ENCODE results near the gene RNF213.

The RNF213 gene

DNA sequence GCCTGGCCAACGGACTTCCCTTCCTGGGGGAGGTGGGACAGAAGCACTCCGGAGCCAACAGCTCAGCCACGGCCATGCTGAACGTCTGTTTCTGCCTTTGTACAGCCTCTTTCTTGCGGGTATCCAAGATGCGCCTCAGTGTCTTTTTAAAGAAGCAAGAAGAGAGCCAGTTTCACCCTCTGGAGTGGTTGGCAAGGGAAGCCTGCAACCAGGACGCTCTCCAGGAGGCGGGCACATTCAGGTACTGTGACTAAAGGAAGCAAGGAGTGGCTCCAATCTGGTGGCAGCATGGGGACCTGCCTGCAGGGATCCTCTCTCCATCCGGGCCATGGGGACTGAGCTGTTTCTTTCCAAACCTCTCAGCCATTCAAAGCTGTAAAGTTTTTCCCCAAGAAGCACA is 93.7 kb downstream of the RNF213 start:
- DNase-seq = no peak

DNA sequence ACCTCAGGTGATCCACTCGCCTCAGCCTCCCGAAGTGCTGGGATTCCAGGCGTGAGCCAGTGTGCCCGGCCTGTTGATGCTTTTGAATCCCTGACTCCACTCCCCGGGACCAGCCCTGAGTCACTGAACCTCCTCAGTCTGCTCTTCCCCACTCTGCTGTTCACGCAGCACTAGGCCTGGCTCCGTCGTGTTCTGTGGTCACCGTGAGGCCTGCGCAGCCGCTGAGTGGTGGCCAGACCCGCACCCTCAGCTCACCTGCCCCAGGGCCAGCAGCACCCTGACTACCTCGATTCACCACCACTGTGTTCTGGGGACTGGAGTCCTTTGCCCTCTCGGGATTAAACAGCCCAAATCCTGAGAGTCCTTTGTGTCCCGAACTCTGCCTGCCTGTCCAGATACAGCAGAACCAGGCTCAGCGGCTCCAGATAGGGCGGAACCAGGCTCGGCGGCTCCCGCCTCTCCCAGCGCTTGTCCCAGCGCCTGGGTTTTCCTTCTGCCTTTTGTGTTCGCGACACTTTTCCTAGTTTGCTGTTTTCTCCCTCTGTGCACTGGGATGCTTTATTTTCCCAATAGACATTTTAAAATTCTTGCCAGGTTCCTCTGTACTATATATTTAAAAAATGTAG is 95.7 kb downstream of the RNF213 start:
- DNase-seq = no peak

DNA sequence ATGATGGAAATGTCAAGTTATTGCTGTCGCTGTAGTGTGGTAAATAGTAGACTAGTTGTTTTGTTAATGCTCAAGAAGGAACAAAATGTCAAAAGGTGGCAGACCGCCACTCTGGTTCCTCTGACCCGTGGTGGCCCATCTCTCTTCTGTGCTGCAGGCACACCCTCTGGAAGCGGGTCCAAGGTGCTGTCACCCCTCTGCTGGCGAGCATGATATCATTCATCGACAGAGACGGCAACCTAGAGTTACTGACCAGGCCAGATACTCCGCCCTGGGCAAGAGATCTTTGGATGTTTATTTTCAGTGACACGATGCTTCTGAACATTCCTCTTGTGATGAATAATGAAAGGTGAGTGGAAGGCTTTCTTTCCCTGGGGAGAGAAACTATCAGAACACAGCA is 97.5 kb downstream of the RNF213 start:
- no peak for DNase-seq

DNA sequence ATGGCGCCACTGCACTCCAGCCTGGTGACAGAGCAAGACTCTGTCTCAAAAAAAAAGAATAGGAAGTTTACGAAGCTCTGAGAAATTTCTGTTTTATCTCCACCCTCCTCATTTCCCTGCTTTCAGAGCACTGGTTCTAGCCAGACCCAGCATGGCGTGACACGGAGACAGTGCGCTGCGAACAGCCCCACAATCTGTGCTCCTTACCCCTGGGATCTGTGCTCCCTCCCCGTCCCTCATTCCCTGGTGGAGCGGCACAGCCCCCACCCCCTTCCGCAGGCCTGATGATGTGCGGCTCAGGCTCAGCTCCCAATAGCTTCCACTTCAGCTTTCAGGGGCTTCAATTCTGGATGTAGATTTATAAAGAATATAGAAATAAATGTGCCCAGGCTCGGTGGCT is 98.2 kb downstream of the RNF213 start:
- no peak for DNase-seq

DNA sequence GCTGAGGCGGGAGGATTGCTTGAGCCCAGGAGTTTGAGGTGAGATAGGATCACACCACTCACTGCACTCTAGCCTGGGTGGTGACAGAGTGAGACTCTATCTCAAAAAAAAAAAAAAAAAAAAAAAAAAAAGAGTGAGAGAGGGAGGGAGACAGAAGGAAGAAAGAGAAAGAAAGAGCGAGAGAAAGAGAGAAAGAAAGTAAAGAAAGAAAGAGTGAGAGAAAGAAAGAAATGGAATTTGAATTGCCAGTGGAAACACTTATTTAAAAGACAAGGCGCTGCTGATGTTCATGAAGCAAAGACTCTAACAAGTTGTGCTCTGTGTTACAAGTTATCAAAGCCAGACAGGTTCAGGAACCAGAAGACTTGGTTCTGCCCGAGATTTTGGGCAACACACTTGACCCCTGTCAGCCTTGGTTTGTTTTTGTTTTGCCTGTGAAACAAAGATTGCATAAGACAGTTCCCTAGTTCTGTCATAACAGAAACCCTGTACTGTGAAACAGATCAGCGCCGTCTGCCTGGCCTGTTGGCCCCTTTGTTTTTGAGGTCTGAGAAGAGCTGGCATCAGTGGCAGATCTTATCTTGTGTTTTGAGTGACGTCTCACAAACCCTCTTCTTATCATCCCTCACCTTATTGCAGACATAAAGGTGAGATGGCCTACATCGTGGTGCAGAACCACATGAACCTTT is 98.9 kb downstream of the RNF213 start:
- DNase-seq = no peak

DNA sequence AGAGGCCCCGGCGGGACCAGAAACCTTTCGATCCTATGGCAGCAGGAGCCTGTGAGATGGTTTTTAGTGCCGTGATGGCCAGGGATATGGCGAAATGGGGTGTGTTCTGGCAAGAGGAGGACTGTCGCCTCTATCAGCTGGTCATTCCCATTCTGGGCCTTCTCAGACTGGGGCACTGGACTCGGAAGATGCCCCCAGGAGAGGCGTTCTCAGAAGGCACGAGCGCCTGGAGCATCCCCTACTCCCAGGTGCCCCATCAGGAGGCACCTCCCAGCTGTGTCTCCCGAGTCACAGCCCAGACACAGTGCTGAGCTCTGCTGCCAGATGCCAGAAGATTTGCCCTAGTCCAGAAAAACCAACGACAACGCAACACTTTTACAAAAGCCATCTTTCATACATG is 99.7 kb downstream of the RNF213 start:
- no peak for DNase-seq

DNA sequence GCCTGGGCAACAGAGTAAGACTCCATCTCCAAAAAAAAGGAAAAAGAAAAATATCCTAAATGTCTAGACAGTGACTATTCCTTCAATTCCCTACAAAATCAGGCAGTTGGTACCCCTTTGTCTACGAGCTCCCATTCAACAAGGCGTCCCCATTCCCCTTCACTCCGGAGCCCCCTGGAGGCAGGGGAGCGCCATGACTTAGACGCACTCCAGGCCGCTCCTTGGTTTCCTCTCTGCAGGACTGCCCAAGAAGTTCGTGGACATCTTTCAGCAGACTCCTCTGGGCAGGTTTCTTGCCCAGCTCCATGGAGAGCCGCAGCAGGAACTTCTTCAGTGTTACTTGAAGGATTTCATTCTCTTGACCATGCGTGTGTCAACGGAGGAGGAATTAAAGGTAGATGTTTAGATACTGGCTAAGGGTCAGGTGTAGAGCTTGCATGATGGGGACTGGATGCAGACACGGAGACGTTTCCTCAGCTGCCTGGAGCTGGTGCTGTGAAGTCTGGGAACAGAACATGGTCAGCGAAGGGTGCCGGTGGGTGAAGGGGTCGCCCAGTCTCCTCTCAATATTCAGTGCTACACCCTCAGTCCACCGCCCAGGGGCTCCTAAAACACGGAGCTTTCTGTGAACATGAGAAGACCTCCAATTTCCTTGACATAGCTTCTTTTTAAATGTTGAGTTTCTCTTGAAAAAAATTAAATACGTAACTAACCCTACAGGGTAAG is 101.0 kb downstream of the RNF213 start:
- DNase-seq = peak; percentile 13

DNA sequence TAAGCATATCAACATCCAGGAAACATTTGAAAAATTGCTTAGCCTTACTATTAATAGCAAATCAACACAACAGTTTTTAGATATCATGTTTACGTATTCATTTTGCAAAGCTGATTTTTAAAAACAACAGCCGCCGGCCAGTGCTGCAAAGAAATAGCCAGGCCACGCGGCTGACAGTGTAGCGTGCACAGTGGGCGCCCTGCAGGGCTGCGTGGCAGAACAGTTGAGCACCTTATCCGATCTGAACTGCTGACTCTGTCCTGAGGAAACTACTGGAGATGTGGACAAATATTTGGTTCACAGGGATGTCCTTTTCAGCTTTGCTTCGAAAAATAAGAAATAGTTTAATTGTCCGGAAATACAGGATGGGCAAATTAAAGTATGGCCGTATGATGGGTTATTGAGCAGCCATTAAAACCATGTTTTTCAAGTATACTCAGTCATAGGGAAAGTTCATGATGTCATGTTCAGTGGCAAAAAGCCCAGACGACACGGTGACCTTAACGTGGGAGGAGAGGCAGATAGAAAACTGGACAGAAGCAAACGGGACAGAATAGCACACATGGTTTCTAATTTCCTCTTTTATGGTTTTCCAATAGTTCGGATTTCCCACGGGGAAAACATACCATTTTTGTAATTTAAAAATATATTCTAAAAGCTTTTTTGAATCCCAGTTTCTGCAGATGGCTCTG is 101.9 kb downstream of the RNF213 start:
- no peak for DNase-seq

DNA sequence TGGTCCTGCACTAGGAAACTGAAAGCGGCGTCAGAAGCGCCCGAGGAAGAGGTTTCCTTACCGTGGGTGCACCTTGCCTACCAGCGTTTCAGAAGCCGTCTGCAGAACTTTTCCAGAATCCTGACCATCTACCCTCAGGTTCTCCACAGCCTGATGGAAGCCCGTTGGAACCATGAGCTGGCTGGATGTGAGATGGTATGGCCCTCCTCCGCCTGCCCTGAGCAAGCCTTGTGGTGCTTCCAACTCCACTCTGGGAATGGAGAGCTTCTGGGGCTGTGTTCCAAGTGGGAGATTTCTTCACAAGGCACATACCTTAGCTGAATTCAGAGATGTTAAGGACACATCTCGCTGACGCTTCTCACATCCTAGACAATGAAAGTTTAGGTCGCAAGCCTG is 102.5 kb downstream of the RNF213 start:
- no peak for DNase-seq

DNA sequence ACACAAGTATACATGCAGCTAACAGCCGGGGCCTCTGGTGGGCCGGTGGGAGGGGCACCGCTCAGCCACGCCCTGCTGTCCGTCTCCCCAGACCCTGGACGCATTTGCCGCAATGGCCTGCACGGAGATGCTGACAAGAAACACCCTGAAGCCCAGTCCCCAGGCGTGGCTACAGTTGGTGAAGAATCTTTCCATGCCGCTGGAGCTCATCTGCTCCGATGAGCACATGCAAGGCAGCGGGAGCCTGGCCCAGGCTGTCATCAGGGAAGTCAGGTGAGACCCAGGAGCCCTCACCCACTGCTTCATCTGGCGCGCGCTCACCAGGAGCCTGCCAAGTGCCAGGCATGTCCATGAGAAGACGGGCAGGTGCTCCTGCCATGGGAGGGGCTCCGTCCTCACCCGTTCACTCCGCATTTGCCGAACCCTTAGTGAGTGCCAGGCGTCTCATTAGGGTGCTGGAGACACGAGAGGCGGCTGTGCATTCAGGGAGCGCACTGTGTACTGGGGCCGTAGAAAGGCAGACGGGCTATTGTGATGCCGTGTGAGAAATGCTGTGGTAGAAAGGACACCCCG is 103.0 kb downstream of the RNF213 start:
- no peak for DNase-seq

DNA sequence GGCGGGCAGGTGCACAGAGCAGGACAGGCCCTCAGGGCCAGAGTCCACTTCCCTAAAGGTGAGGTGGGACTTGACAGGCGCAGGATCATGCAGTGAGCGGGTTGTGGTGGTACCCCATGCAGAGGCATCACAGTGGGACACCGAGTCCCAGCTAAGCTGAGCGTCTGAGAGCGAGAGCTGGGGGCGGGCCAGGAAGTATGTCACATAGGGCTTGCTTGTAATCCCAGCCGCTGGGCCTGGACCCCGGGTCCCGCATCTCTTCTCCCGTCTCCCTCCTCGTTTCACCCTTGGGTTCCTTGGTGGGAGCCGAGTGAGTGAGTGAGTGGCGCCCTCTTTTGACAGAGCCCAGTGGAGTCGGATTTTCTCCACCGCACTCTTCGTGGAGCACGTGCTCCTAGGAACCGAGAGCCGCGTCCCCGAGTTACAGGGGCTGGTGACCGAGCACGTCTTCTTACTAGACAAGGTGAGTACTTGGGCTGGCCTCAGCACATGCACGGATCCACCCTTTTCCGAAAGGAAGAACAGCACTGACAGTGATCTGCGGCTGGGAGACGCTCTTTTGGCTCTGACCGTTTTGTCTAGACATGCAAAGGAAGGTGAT is 103.5 kb downstream of the RNF213 start:
- peak; percentile 14 for DNase-seq

DNA sequence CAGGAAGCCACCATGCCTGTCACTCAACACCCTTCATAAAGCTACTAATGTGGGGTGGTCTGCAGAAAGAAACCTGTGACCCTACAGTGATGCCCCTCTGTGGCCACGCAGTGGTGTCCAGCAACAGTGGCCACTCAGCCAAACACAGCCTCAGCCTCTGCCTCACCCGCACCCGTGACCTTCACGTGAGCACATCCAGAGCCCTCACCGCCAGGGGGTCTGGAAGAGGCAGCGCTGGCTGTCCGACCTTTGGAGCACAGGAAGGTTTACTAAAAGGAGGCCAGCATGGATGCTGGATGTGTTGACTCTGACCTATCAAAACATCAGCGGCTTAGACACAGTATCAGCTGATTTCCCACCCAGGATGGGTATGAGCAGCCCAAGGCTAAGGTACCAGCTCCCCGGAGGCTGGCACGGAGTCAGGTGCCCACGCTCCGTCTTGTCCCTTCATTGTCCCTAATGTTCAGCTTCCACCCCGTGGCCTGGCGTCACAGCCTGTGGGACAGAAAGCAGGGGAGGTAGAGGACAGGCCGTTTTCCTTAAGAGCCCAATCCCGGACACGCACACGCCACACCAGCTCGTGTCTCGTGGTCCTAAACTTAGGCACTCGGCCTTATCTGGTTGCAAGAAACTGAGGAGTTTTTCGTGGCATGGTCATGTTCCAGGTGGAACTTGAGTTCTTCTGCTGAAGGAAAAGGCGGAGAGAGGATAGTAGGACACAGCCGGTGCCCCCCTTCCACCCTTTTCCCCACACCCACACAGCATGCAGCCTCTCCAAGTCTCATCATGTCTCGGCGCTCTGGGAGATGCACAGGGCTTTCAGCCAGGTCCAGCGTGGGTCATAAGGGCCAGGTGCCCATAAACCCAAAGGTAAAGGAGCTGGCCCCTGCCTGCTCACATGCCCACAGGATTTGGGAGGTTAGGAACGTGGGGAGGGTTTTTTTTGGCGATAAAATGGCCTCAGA is 104.6 kb downstream of the RNF213 start:
- DNase-seq = no peak

DNA sequence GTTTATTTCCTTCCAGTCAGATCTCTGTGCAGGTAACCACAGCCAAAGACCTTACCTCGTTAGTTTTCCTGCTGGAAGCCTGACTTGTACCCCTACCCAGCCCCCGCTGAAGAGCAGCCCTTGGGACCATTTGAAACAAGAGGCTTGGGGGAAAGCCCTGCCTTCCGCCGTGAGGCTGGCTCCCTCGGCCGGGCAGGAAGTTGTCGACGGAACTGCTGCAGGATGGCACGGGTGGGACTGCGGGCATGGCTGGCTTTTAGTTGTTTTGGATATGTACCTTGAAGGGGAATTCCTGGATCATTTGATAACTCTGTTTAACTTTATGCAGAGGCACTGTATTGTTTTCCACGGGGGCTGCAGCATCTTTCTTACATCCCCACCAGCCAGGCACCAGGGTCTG is 105.3 kb downstream of the RNF213 start:
- no peak for DNase-seq

DNA sequence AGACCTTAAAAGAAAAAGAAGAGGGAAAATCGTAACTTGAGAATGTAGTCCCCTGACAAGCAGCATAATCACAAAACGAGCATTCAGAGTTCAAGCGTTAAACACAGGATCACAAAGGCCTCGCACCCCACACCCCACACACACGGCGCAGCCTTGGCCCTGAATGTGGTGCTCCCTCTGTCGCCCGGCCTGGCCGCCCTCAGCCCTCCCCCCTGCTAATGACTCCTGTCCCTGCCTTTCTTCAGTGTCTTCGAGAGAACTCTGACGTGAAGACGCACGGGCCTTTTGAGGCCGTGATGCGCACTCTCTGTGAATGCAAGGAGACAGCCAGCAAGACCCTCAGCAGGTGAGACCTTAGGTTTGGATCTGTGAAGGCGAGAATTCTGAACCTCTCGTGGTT is 106.9 kb downstream of the RNF213 start:
- DNase-seq = no peak

DNA sequence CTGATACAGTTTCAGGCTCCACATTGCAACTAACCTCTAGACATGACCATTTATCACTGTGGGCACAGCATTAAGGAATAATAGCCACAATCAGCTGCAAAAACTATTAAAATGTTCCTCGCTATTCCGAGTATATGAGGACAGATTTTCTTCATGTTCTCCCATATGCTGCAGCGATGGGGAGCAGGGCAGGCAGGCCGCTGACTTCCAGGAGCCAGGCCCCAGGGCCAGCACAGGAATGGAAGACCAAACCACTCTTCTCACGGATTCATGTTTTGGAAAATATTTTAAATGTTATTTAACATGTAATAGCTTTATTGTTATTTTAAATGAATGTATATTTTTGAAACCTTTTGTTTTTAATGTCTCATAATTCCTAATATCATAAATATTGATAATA is 110.5 kb downstream of the RNF213 start:
- no peak for DNase-seq

DNA sequence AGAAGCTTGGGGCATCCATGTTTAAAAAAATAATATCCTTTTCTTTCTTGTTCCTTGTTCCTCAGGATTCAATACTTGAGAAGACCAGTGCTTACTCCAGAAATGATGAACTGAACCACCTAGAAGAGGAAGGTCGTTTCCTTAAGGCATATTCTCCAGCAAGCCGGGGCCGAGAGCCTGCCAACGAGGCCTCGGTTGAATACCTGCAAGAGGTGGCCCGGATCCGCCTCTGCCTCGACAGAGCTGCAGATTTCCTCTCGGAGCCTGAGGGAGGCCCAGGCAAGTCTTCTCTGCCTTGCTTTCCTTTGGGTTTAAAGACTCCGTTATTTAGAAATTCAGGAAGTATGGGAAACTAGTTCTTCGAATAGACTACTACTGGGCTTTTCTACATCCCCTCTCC is 111.8 kb downstream of the RNF213 start:
- DNase-seq = no peak

DNA sequence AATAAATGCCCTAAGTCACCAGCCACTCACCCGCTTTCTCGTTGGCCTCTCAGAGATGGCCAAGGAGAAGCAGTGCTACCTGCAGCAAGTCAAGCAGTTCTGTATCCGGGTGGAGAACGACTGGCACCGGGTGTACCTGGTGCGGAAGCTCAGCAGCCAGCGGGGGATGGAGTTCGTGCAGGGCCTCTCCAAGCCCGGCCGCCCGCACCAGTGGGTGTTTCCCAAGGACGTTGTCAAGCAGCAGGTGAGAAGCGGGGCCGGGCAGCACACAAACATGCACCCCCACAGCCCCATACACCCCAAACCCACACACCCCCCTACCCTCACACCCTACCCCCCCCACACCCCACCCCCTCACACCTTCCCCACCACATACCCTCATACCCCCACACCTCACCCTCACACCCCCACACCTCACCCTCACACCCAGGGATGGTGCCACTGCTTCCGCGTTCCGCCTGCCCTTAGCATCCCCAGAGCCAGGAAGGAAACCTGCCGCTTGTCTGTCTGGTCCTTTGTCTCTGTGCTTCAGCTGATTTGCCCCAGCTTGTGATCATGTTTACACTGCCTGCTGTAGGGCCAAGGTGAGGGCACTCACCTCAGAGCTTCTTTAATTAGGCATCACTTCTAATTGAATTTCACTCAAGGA is 112.4 kb downstream of the RNF213 start:
- DNase-seq = no peak

DNA sequence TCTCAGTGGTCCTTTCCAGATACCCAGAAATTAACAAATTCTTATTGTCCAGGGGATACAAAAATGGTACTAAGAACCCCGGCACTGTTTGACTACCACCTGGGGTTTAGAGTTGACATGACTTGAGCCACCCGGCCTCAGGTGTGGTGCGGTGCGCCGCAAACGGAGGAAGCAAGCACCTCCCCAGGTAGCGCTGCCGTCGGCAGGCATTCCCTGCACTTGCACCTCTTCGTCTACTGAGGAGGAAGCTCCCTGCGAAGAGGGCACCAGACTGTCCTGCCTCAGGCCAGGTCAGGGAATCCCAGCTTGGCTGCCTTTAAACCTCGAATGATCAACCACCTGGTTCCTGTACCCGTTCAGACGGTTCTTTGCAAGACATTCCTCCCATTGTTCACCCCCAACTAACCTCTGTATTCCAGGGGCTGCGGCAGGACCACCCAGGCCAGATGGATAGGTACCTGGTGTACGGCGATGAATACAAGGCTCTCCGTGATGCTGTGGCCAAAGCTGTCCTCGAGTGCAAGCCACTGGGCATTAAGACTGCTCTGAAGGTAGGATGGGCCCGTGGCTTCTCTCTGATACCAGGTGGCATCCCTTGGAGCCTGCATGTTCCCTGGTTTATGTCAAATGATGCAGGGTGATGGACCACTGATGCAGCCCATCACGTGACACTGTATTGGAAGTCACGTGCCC is 113.5 kb downstream of the RNF213 start:
- DNase-seq = no peak

DNA sequence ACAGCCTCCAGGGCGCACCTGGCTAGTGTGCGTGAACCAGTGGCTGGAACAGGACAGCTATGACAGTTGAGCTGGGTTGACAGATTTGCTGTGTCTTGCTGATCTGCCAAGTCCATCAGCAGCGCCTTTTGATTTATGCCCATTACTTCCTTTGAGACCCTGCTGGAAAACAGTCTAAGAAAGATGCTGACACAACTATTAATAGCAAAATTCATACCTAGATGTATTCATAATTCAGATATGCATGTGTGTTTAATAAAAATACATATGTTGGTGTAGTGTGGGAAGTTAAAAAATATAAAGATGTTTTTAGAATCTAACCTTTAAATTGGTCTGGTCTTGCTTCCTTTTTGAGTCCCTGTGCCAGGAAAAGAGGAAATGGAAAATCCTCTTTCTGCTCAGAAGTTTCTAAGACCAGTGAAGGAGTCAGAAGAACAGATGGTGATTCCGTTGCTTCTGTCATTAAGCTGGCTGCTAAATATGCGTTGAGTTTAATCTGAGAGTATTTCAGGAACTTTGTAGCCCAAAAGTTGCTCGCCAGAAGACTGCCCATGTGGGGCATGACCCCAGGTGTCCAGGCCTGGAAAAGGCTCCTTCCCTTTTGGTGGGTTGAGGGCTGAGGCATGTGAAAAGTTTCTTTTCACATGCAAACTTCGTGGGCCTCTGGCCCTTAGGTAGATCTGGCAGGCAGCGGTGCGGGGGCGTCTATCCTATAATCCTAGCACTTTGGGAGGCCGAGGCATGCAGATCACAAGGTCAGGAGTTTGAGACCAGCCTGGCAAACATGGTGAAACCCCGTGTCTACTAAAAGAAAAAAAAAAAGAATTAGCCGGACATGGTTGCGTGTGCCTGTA is 114.3 kb downstream of the RNF213 start:
- no peak for DNase-seq

DNA sequence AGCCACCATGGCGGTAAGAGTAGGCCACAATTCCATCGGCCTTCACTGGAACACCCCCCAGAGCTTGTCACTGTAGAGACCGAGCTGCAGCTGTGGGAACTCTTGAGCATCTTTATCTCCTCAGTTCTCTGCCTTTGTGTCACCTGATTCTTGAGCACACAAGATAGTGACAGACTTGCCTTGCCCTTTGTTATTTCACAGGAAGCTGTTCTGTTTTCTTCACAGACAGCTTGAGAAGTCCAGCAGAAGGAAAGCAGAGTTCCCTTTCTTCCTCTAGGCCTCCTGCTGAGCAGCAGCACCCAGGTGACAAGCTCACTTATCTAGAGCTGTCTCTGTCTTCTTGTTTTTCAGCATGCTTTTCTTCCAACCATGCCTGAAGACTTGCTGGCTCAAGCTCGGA is 115.9 kb downstream of the RNF213 start:
- DNase-seq = no peak

Measured in fibroblast of skin of right quadriceps (primary cell).